Measurements from ENCODE around the gene CKAP5. TPM values are rescaled to one million over a fixed set of nuclear protein-coding genes. Genes with fewer than 3 reads are reported as not detected.

CKAP5 gene
- total RNA-seq, 1 donor from 2014 or later: 169 TPM

GRCh38 chr11:46696212-46696558 is 149.9 kb downstream of the CKAP5 start:
- no peak overlapping the region for H3K27ac Mint-ChIP-seq
- H3K4me3 Mint-ChIP-seq: no peak overlapping the region
- no peak for TF ChIP-seq CTCF (conservative IDR thresholded peaks at IDR 0.05)
- DNase-seq (ENCODE audit: extremely low spot score, unreplicated experiment): no peak
- H3K9me3 Mint-ChIP-seq: no peaks in the 10 kb centered on the region
- no peaks in the 10 kb centered on the region for H3K36me3 Mint-ChIP-seq
- peaks cover 29% of the 10 kb centered on the region for H3K4me1 Mint-ChIP-seq (ENCODE audit: unreplicated experiment)
- no peaks in the 10 kb centered on the region for H3K27me3 Mint-ChIP-seq

DNA sequence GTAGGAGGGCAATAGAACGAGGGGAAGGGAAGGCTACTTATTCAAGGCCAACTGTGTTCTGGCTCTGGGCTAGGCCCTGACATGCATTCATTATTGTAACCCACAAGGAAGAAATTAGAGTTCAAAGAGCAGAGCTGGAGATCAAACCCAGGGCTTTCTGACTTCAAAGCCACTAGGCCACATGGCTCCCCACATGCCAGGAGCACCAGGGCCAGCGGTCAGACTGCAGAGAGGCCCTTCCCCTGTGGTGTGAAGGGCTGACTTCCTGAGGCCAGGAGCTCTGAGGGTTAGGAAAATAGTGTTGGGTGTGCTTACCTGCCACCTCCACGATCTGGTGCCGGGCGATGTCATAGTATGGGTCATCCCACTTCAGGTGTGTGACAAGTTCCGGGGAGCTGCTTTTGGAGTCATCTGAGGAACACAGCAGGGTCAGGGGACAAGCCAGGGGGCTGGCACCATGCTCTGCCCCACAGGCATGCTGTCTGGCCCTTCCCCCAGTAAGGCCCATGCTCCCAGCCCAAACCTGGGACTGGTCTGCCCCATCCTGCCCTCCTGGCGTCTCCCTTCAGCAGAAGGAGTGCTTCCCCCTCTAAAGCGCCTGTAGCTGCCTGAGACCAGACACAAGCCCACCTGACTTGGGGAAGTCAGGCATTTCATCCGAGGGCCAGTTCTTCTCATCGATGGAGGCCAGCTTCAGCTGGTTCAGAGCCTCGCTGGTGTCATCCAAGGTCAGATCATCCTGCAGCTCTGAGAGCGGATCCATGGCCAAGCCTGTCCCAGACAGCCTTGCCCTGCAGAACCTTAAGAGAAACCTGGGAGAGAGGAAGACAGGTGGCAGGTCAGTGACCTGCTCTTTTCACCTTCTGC is 150.5 kb downstream of the CKAP5 start:
- Mint-ChIP-seq H3K27ac (peak overlapping the region; percentile 53), H3K4me1 (ENCODE audit: unreplicated experiment) (peaks cover 26% of the 10 kb centered on the region), H3K4me3 (no peak overlapping the region), H3K36me3 (peaks cover 2% of the 10 kb centered on the region), H3K27me3 (no peaks in the 10 kb centered on the region), H3K9me3 (no peaks in the 10 kb centered on the region)
- no peak for TF ChIP-seq CTCF (conservative IDR thresholded peaks at IDR 0.05)
- DNase-seq (ENCODE audit: extremely low spot score, unreplicated experiment): no peak

GRCh38 chr11:46694607-46695006 is 151.5 kb downstream of the CKAP5 start:
- TF ChIP-seq CTCF (conservative IDR thresholded peaks at IDR 0.05): no peak
- no peak for DNase-seq (ENCODE audit: extremely low spot score, unreplicated experiment)
- Mint-ChIP-seq H3K4me3 (no peak overlapping the region), H3K36me3 (peaks cover 4% of the 10 kb centered on the region), H3K9me3 (no peaks in the 10 kb centered on the region), H3K4me1 (ENCODE audit: unreplicated experiment) (peaks cover 24% of the 10 kb centered on the region), H3K27me3 (no peaks in the 10 kb centered on the region), H3K27ac (peak overlapping the region; percentile 84)

GRCh38 chr11:46694072-46694471 is 152.0 kb downstream of the CKAP5 start:
- H3K9me3 Mint-ChIP-seq: no peaks in the 10 kb centered on the region
- peak overlapping the region; percentile 49 for H3K4me3 Mint-ChIP-seq
- TF ChIP-seq CTCF (conservative IDR thresholded peaks at IDR 0.05): no peak
- H3K4me1 Mint-ChIP-seq (ENCODE audit: unreplicated experiment): peaks cover 21% of the 10 kb centered on the region
- H3K27me3 Mint-ChIP-seq: no peaks in the 10 kb centered on the region
- DNase-seq (ENCODE audit: extremely low spot score, unreplicated experiment): no peak
- H3K27ac Mint-ChIP-seq: peak overlapping the region; percentile 84
- H3K36me3 Mint-ChIP-seq: peaks cover 6% of the 10 kb centered on the region

DNA sequence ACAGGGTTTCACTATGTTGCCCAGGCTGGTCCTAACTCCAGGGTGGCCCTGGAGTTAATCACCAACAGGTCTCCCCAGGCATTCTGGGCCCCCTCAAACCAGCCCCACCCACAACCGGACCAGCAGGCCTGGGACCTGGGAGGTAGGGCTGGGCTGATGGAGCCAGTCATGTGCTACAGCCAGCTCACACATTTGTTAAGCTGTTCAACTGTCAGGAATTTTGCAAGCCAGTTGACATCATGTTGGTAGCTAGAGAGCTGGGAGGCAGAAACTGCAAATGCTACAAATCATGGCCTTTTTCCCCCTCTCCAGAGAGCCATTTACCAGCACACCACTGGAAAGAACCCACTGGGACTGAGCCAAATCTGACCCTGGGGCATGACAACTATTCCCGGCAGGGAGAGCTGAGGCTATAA is 152.5 kb downstream of the CKAP5 start:
- Mint-ChIP-seq H3K9me3 (no peaks in the 10 kb centered on the region), H3K27ac (peak overlapping the region; percentile 84), H3K27me3 (no peaks in the 10 kb centered on the region), H3K4me1 (ENCODE audit: unreplicated experiment) (peaks cover 16% of the 10 kb centered on the region), H3K36me3 (peaks cover 7% of the 10 kb centered on the region), H3K4me3 (no peak overlapping the region)
- DNase-seq (ENCODE audit: extremely low spot score, unreplicated experiment): no peak
- TF ChIP-seq CTCF (conservative IDR thresholded peaks at IDR 0.05): no peak

Small RNA genes within 50 kb of the gene (microRNA-seq; reads per million reads assigned to microRNA genes)
- 2.5 reads per million for gene MIR5582

Other genes starting within 250 kb of the CKAP5 start
- 8.5 and 8.7 TPM in 2 replicates for gene HARBI1, start 229.1 kb downstream of the CKAP5 start, total RNA-seq (ENCODE audit: low replicate concordance)
- gene ATG13, start 228.7 kb downstream of the CKAP5 start, total RNA-seq (ENCODE audit: low replicate concordance): 67.3 and 67.7 TPM in 2 replicates
- gene ARHGAP1, start 145.7 kb downstream of the CKAP5 start, total RNA-seq (ENCODE audit: low replicate concordance): 58.2 and 80.8 TPM in 2 replicates
- 14.9 and 16.1 TPM in 2 replicates for gene ZNF408, start 145.2 kb downstream of the CKAP5 start, total RNA-seq (ENCODE audit: low replicate concordance)
- gene F2, start 127.1 kb downstream of the CKAP5 start, total RNA-seq (ENCODE audit: low replicate concordance): 9.5 and 12.1 TPM in 2 replicates
- 12.8 and 46.9 TPM in 2 replicates for gene LRP4, start 72.3 kb upstream of the CKAP5 start, total RNA-seq (ENCODE audit: low replicate concordance)
- gene CSTPP1, start 90.5 kb upstream of the CKAP5 start, total RNA-seq (ENCODE audit: low replicate concordance): 34.0 and 44.4 TPM in 2 replicates